ENCODE measurements around the gene BIN1. TPM values are rescaled to one million over a fixed set of nuclear protein-coding genes. Genes with fewer than 3 reads are reported as not detected.

BIN1 gene
- total RNA-seq, 1 experiment from 2014 or later, result 31.8 TPM

GRCh38 chr2:127107622-127107999 lies 657 bp upstream of the BIN1 start:
- RAD21 ChIA-PET (ENCODE audit: low non-redundant PET in 1 of 2, low total read pairs in 2 of 2, uncharacterized antibody in 2 of 2, unreplicated experiment in 2 of 2), result interaction anchor here in 1 of 2 experiments (1.7 kb wide), 1 partner anchor 40 kb away, joined by 5 read pairs; no protein-coding TSS in a partner anchor
- peak overlapping the region; percentile 76 for H3K9ac ChIP-seq (ENCODE audit: low read length)

More at GRCh38 chr2:127107622-127107999, 657 bp upstream of the BIN1 start:
- Histone ChIP-seq H3K9me2 (ENCODE audit: insufficient read depth) (no peaks in the 10 kb centered on the region), H3K27me3 (ENCODE audit: insufficient read depth, low read length) (no peaks in the 10 kb centered on the region), H3K4me1 (ENCODE audit: control insufficient read depth in 1 of 2, insufficient read depth in 2 of 2, low read length in 2 of 2) (peaks cover 6 to 23% of the 10 kb centered on the region in 2 experiments), H3K36me3 (ENCODE audit: control insufficient read depth in 1 of 2, insufficient read depth in 2 of 2, low read length in 2 of 2) (no peaks in the 10 kb centered on the region), H3K79me2 (ENCODE audit: insufficient read depth, low read length) (peaks cover 30% of the 10 kb centered on the region; the same call in 1 of the 2 replicates), H4K20me1 (ENCODE audit: insufficient read depth) (no peaks in the 10 kb centered on the region), H3K4me2 (ENCODE audit: low read length) (peak overlapping the region; percentile 94), H2AFZ (ENCODE audit: low read depth, low read length, poor library complexity, severe bottlenecking) (peak overlapping the region; percentile 87), H3K4me3 (replicated peaks in 1 of 2; ENCODE audit: low read depth in 1 of 2, low read length in 2 of 2) (peak overlapping the region; percentile 75 to 78), H3K27ac (ENCODE audit: low read depth, low read length) (peak overlapping the region; percentile 56), H3K9me3 (ENCODE audit: control insufficient read depth in 1 of 2, insufficient read depth in 1 of 2, low read depth in 1 of 2, low read length in 2 of 2) (no peaks in the 10 kb centered on the region)
- intact Hi-C loops (cut with micrococcal nuclease), result loop anchor here (2.0 kb wide), 1 partner anchor 39 kb away; no protein-coding TSS in a partner anchor
- DNase-seq (ENCODE audit: low read depth, low spot score), result peak; percentile 33
- no peak for TF ChIP-seq ELF1 (IDR thresholded peaks at IDR 0.05; ENCODE audit: borderline replicate concordance, low read depth)
- peak in 1 of 3 experiments; percentile 34; a peak in 2 of 6 replicates for TF ChIP-seq CTCF (IDR thresholded peaks at IDR 0.05 in 2 of 3, conservative IDR thresholded peaks at IDR 0.05 in 1 of 3; ENCODE audit: borderline replicate concordance in 1 of 3, insufficient read depth in 1 of 3, low read depth in 2 of 3, low read length in 2 of 3)
- BruUV-seq (replicated peaks), result no TSS peak
- ChIA-PET POLR2A (interaction anchor here (0.5 to 1.1 kb wide), 4 partner anchors 42 to 187 kb away, joined by 3 read pairs; no protein-coding TSS in a partner anchor), CTCF (interaction anchor here (0.9 to 1.1 kb wide), 2 partner anchors 11 to 90 kb away, joined by 3 read pairs; no protein-coding TSS in a partner anchor)
- peak; percentile 61 for ATAC-seq
